DOHH2 (cell line): ENCODE results near the gene TMCC1.
A peak's percentile ranks its signal among the peaks of the same experiment; 100 is the strongest.

Experiments used
- H3F3A ChIP-seq: fragments of 200-600 bp; sonication (generic), shearing (Covaris generic); 2 replicates; pipeline ENCODE4 v1.6.0; 2016; ENCODE audit warnings: antibody characterized with exemption, mild to moderate bottlenecking; ENCODE audit not compliant: control insufficient read depth, insufficient read depth
- H3K27ac ChIP-seq: fragments of 200-600 bp; sonication (generic); 2 replicates; pipeline ENCODE4 v1.5.1; 2014; ENCODE audit warnings: low read depth, mild to moderate bottlenecking, low read length, moderate library complexity
- H3K27me3 ChIP-seq: fragments of 200-600 bp; sonication (generic); 2 replicates; pipeline ENCODE4 v1.6.1; 2014; ENCODE audit warnings: mild to moderate bottlenecking, low read length, mixed read lengths; ENCODE audit not compliant: control insufficient read depth
- H3K36me3 ChIP-seq: fragments of 200-600 bp; sonication (generic); 2 replicates; pipeline ENCODE4 v1.6.1; 2014; ENCODE audit warnings: mild to moderate bottlenecking, low read length, moderate library complexity, mixed read lengths; ENCODE audit not compliant: control insufficient read depth
- H3K4me1 ChIP-seq: fragments of 200-600 bp; sonication (generic); 2 replicates; pipeline ENCODE4 v1.6.1; 2014; ENCODE audit warnings: mild to moderate bottlenecking, low read length, mixed read lengths; ENCODE audit not compliant: control insufficient read depth
- H3K4me2 ChIP-seq: fragments of 200-600 bp; sonication (generic); 2 replicates; pipeline ENCODE4 v1.6.0; 2014; ENCODE audit warnings: mild to moderate bottlenecking, low read length, moderate library complexity
- H3K4me3 ChIP-seq: fragments of 200-600 bp; sonication (generic); 2 replicates; pipeline ENCODE4 v1.5.1; 2014; ENCODE audit warnings: mild to moderate bottlenecking, low read length, mixed read lengths
- H3K79me2 ChIP-seq: fragments of 200-600 bp; sonication (generic); 2 replicates; pipeline ENCODE4 v1.6.1; 2014; ENCODE audit warnings: mild to moderate bottlenecking, low read length, mixed read lengths; ENCODE audit not compliant: control insufficient read depth
- H3K9me2 ChIP-seq: fragments of 200-600 bp; sonication (generic); replicated peaks from 2 replicates; pipeline ENCODE4 v1.6.1; 2014; ENCODE audit warnings: mild to moderate bottlenecking, low read length, mixed read lengths; ENCODE audit not compliant: control insufficient read depth
- H3K9me3 ChIP-seq: fragments of 200-600 bp; sonication (generic); 2 replicates; pipeline ENCODE4 v1.6.1; 2014; ENCODE audit warnings: antibody characterized with exemption, low read length, mixed read lengths; ENCODE audit not compliant: control insufficient read depth, insufficient read depth
- H4K20me1 ChIP-seq: fragments of 200-600 bp; sonication (generic); 2 replicates; pipeline ENCODE4 v1.6.0; 2014; ENCODE audit warnings: low read depth, mild to moderate bottlenecking, antibody characterized with exemption, low read length, moderate library complexity; ENCODE audit not compliant: control insufficient read depth, insufficient read depth
- CTCF ChIP-seq: fragments of 200-600 bp; sonication (generic); IDR thresholded peaks from one replicate; pipeline ENCODE4 v1.5.1; 2014; ENCODE audit warnings: antibody characterized with exemption, mild to moderate bottlenecking, low read depth, low read length; ENCODE audit not compliant: poor library complexity, severe bottlenecking
- EZH2phosphoT487 ChIP-seq: fragments of 200-600 bp; sonication (generic); IDR thresholded peaks from 2 replicates; pipeline ENCODE4 v1.6.1; 2017; ENCODE audit warnings: borderline replicate concordance, mild to moderate bottlenecking, antibody characterized with exemption, low read length, moderate library complexity, mixed read lengths

Gene TMCC1

GRCh38 chr3:129890891-129891290 is 2.6 kb downstream of the TMCC1 start:
- H3K27me3 ChIP-seq = no peaks in the 10 kb centered on the region
- H3F3A ChIP-seq = 0 out of 2 replicates have a peak, but pooled peaks cover 3% of the 10 kb centered on the region
- peaks cover 32% of the 10 kb centered on the region for H3K4me1 ChIP-seq
- no peaks in the 10 kb centered on the region for H3K9me3 ChIP-seq
- H3K4me3 ChIP-seq = peak overlapping the region; percentile 94
- H3K27ac ChIP-seq = peak overlapping the region; percentile 37
- H3K79me2 ChIP-seq = peaks cover 63% of the 10 kb centered on the region
- H4K20me1 ChIP-seq = 0 out of 2 replicates have a peak, but pooled peaks cover 3% of the 10 kb centered on the region
- H3K9me2 ChIP-seq = no peaks in the 10 kb centered on the region
- TF ChIP-seq EZH2phosphoT487 (no peak), CTCF (no peak)
- peaks cover 22% of the 10 kb centered on the region for H3K36me3 ChIP-seq
- H3K4me2 ChIP-seq = peak overlapping the region; percentile 85

- peaks cover 64% of the 10 kb centered on the region for H3K79me2 ChIP-seq
- 0 out of 2 replicates have a peak, but pooled peaks cover 3% of the 10 kb centered on the region for H4K20me1 ChIP-seq
- H3K27me3 ChIP-seq = no peaks in the 10 kb centered on the region
- H3K27ac ChIP-seq = peak overlapping the region; percentile 37; the same call in 1 of the 2 replicates
- H3K4me3 ChIP-seq = peak overlapping the region; percentile 94
- H3K9me2 ChIP-seq = no peaks in the 10 kb centered on the region
- H3K9me3 ChIP-seq = no peaks in the 10 kb centered on the region
- H3F3A ChIP-seq = 0 out of 2 replicates have a peak, but pooled peaks cover 3% of the 10 kb centered on the region
- TF ChIP-seq EZH2phosphoT487 (no peak), CTCF (no peak)
- H3K36me3 ChIP-seq = peaks cover 22% of the 10 kb centered on the region
- peak overlapping the region; percentile 85 for H3K4me2 ChIP-seq
- H3K4me1 ChIP-seq = peaks cover 32% of the 10 kb centered on the region
These were observed 3.4 kb downstream of the TMCC1 start for GRCh38 chr3:129890125-129890524.

GRCh38 chr3:129888771-129889170 is 4.7 kb downstream of the TMCC1 start:
- H3K79me2 ChIP-seq = peaks cover 63% of the 10 kb centered on the region
- 0 out of 2 replicates have a peak, but pooled peaks cover 3% of the 10 kb centered on the region for H3F3A ChIP-seq
- no peaks in the 10 kb centered on the region for H3K9me3 ChIP-seq
- peaks cover 27% of the 10 kb centered on the region for H3K4me1 ChIP-seq
- H3K4me3 ChIP-seq = no peak overlapping the region
- no peaks in the 10 kb centered on the region for H3K27me3 ChIP-seq
- peaks cover 22% of the 10 kb centered on the region for H3K36me3 ChIP-seq
- 0 out of 2 replicates have a peak, but pooled peaks cover 3% of the 10 kb centered on the region for H4K20me1 ChIP-seq
- H3K9me2 ChIP-seq = no peaks in the 10 kb centered on the region
- no peak for TF ChIP-seq EZH2phosphoT487
- TF ChIP-seq CTCF = no peak
- H3K4me2 ChIP-seq = no peak overlapping the region
- H3K27ac ChIP-seq = no peak overlapping the region
